ENCODE data around the gene TEX19.

DNA sequence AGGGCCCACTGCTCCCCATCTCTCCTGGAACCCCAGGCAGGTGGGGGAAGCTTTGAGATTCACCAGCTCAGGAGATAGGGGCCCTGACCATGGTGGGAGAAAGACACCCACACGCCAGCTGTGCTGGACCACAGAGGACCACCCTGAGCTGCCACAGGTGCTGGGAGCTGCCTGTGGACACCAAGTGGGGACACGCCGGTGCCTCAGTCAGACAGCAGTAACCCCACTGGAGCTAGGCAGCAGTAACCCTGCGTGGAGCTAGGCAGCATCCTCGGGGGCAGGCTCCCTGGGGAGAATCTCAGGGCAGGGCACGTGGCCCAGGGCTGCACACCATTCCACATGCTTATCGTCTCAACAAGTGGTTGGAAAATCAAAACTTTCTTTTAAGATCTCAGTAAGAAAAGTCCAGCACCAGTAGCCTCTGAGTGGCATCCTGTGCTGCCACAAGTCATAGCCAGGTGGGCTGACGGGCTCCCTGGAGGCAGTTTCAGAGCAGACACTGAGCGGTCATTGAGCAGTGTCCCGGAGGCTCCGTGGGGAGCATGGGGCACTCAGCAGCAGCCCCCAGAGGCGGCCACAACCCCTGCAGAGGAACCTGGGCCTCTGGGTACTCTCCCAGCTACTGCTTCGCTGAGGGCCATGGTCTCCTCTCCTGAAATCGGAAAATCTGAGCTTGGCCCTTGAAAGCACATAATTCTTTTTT is 51.1 kb downstream of the TEX19 start:
- no peak for TF ChIP-seq POLR2AphosphoS5 (IDR thresholded peaks at IDR 0.05; ENCODE audit: low read depth)
- no peak for TF ChIP-seq CTCF (conservative IDR thresholded peaks at IDR 0.05; ENCODE audit: low read depth in 2 of 2)
- TF ChIP-seq EZH2phosphoT487 (IDR thresholded peaks at IDR 0.05; ENCODE audit: unreplicated experiment) = no peak
- no peak for TF ChIP-seq EZH2 (IDR thresholded peaks at IDR 0.05; ENCODE audit: low read depth, unreplicated experiment)
- TF ChIP-seq REST (IDR thresholded peaks at IDR 0.05; ENCODE audit: unreplicated experiment) = no peak
- TF ChIP-seq, protein P1, sequence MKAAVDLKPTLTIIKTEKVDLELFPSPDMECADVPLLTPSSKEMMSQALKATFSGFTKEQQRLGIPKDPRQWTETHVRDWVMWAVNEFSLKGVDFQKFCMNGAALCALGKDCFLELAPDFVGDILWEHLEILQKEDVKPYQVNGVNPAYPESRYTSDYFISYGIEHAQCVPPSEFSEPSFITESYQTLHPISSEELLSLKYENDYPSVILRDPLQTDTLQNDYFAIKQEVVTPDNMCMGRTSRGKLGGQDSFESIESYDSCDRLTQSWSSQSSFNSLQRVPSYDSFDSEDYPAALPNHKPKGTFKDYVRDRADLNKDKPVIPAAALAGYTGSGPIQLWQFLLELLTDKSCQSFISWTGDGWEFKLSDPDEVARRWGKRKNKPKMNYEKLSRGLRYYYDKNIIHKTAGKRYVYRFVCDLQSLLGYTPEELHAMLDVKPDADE (IDR thresholded peaks at IDR 0.05) = no peak
- TF ChIP-seq STAT1 (IDR thresholded peaks at IDR 0.05; ENCODE audit: unreplicated experiment) = no peak
- no peak for TF ChIP-seq CREB1 (CRISPR knock-in tag; IDR thresholded peaks at IDR 0.05; ENCODE audit: low read depth)

Measured in GM23338 (cell line).